Retinal pigment epithelial cell (primary cell): ENCODE results near the gene RPL10.

Experiments
- DNase-seq: peaks from one replicate; pipeline ENCODE4 v3.0.0-alpha.2; 2010; ENCODE audit warnings: low read depth
- H3K4me3 ChIP-seq: 2 replicates; pipeline ENCODE4 v1.5.1; 2011; ENCODE audit warnings: mild to moderate bottlenecking, low read length, control low read depth, moderate library complexity
- CTCF ChIP-seq: conservative IDR thresholded peaks from 2 replicates; pipeline ENCODE4 v1.5.1; 2011; ENCODE audit warnings: low read depth, low read length, control low read depth, inconsistent platforms

RPL10 gene

GRCh38 chrX:154436374-154436982, 38.3 kb downstream of the RPL10 start:
- peak overlapping the region; percentile 24 for H3K4me3 ChIP-seq
- no peak for DNase-seq

GRCh38 chrX:154436983-154437752, 39.0 kb downstream of the RPL10 start, which contains the start of gene GDI1:
Gene GDI1, plus strand, starts transcription at chrX:154437154. Its CDS starts 101 bp downstream, at chrX:154437255.
- no peak for DNase-seq
- no peak for TF ChIP-seq CTCF
- H3K4me3 ChIP-seq: peak within 1 kb of the TSS; percentile 65

More at GRCh38 chrX:154436374-154436982, 38.3 kb downstream of the RPL10 start:
- TF ChIP-seq CTCF: no peak

GRCh38 chrX:154437971-154438893, 40.1 kb downstream of the RPL10 start:
- no peak for TF ChIP-seq CTCF
- DNase-seq: no peak
- H3K4me3 ChIP-seq: peak overlapping the region; percentile 65

GRCh38 chrX:154439841-154440240, 41.7 kb downstream of the RPL10 start:
- DNase-seq: no peak
- TF ChIP-seq CTCF: no peak
- no peak overlapping the region for H3K4me3 ChIP-seq

- H3K4me3 ChIP-seq: no peak overlapping the region
- DNase-seq: no peak
- TF ChIP-seq CTCF: no peak
Measured at GRCh38 chrX:154440623-154441357, 42.6 kb downstream of the RPL10 start.

GRCh38 chrX:154441564-154441963, 43.4 kb downstream of the RPL10 start:
- no peak for TF ChIP-seq CTCF
- DNase-seq: no peak
- no peak overlapping the region for H3K4me3 ChIP-seq
